ENCODE data around the gene SPECC1.

GRCh38 chr17:20083156-20083859, 74.1 kb downstream of the SPECC1 start:
- no peak for TF ChIP-seq CTCF (IDR thresholded peaks at IDR 0.05)
- no peak for TF ChIP-seq POLR2A (IDR thresholded peaks at IDR 0.05)

Measured in lower leg skin (tissue), 3 donors.